ENCODE results near the gene GRK5.

GRK5 gene

GRCh38 chr10:119453313-119453712 is 245.9 kb downstream of the GRK5 start:
- H3K36me3 ChIP-seq (ENCODE audit: control insufficient read depth, insufficient read depth, low read length), result no peaks in the 10 kb centered on the region
- no peaks in the 10 kb centered on the region for H3K9me3 ChIP-seq (ENCODE audit: control insufficient read depth, low read length)
- TF ChIP-seq CTCF (IDR thresholded peaks at IDR 0.05), result no peak

DNA sequence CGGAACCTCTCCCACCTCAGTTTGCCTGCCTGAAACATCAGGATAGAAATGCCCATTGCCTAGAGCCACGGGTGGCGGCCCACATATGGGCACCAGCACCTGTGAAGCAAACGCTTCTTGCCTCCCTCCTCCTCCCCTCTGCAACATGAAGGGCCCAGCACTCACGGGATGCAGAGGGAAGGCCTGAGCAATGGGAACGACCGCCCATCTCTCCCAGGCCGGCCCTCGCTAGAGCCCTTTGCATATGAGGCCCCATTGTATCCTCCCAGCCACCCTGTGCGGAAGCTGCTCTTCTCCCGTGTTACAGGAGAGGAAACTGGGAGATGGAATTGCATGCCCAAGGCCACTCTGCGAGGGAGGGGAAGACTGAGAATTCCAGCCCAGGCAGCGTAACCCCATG is 246.9 kb downstream of the GRK5 start:
- no peak overlapping the region for H3K4me3 ChIP-seq (ENCODE audit: low read depth, low read length)
- H3K27me3 ChIP-seq (ENCODE audit: control insufficient read depth, insufficient read depth, low read length), result no peaks in the 10 kb centered on the region
- no peak overlapping the region for H3K27ac ChIP-seq
- H3K9ac ChIP-seq, result no peak overlapping the region
- no peaks in the 10 kb centered on the region for H3K4me1 ChIP-seq
- H3K4me2 ChIP-seq (ENCODE audit: low read length), result no peak overlapping the region
- no peak for TF ChIP-seq CTCF (IDR thresholded peaks at IDR 0.05)
- H3K36me3 ChIP-seq (ENCODE audit: control insufficient read depth, insufficient read depth, low read length), result no peaks in the 10 kb centered on the region
- H3K79me2 ChIP-seq, result no peaks in the 10 kb centered on the region
- no peaks in the 10 kb centered on the region for H3K9me3 ChIP-seq (ENCODE audit: control insufficient read depth, low read length)
- no peak overlapping the region for H2AFZ ChIP-seq

More at GRCh38 chr10:119453313-119453712, 245.9 kb downstream of the GRK5 start:
- H3K9ac ChIP-seq, result no peak overlapping the region
- no peaks in the 10 kb centered on the region for H3K27me3 ChIP-seq (ENCODE audit: control insufficient read depth, insufficient read depth, low read length)
- no peak overlapping the region for H3K27ac ChIP-seq
- no peaks in the 10 kb centered on the region for H3K79me2 ChIP-seq
- H3K4me2 ChIP-seq (ENCODE audit: low read length), result no peak overlapping the region
- no peak overlapping the region for H3K4me3 ChIP-seq (ENCODE audit: low read depth, low read length)
- H2AFZ ChIP-seq, result no peak overlapping the region
- H3K4me1 ChIP-seq, result no peaks in the 10 kb centered on the region

- Histone ChIP-seq H3K4me2 (ENCODE audit: low read length) (no peak overlapping the region), H3K79me2 (no peaks in the 10 kb centered on the region), H3K27ac (no peak overlapping the region), H3K36me3 (ENCODE audit: control insufficient read depth, insufficient read depth, low read length) (no peaks in the 10 kb centered on the region), H3K9ac (no peak overlapping the region), H3K4me3 (ENCODE audit: low read depth, low read length) (no peak overlapping the region), H2AFZ (no peak overlapping the region), H3K4me1 (no peaks in the 10 kb centered on the region), H3K27me3 (ENCODE audit: control insufficient read depth, insufficient read depth, low read length) (no peaks in the 10 kb centered on the region), H3K9me3 (ENCODE audit: control insufficient read depth, low read length) (no peaks in the 10 kb centered on the region)
- no peak for TF ChIP-seq CTCF (IDR thresholded peaks at IDR 0.05)
Measured at GRCh38 chr10:119454990-119455389, 247.6 kb downstream of the GRK5 start.

GRCh38 chr10:119455609-119456434 is 248.5 kb downstream of the GRK5 start:
- no peak for TF ChIP-seq CTCF (IDR thresholded peaks at IDR 0.05)
- H3K9ac ChIP-seq, result no peak overlapping the region
- no peaks in the 10 kb centered on the region for H3K79me2 ChIP-seq
- H3K27me3 ChIP-seq (ENCODE audit: control insufficient read depth, insufficient read depth, low read length), result no peaks in the 10 kb centered on the region
- no peak overlapping the region for H3K27ac ChIP-seq
- H2AFZ ChIP-seq, result no peak overlapping the region
- no peaks in the 10 kb centered on the region for H3K9me3 ChIP-seq (ENCODE audit: control insufficient read depth, low read length)
- no peaks in the 10 kb centered on the region for H3K36me3 ChIP-seq (ENCODE audit: control insufficient read depth, insufficient read depth, low read length)
- H3K4me2 ChIP-seq (ENCODE audit: low read length), result no peak overlapping the region
- H3K4me3 ChIP-seq (ENCODE audit: low read depth, low read length), result no peak overlapping the region
- peaks cover 1% of the 10 kb centered on the region for H3K4me1 ChIP-seq

DNA sequence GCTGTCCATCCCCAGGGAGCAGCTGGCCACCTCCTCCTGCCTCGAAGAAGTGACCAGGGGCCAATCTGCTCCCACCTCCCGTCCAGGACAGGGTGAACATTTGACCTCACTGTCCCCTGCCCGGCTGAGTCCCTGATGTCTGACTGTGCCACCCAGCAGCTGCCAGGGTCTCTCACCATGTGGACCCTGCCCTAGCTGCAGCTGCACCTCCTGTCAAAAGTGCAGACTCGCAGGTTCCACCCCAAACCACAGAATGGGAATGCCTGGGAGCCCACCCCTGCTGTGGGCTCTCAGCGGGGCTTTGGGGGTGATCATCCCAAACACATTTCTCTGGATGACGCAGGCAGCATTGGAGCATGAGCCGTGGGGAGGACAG is 249.1 kb downstream of the GRK5 start:
- Histone ChIP-seq H3K36me3 (ENCODE audit: control insufficient read depth, insufficient read depth, low read length) (no peaks in the 10 kb centered on the region), H3K4me3 (ENCODE audit: low read depth, low read length) (no peak overlapping the region), H3K27ac (no peak overlapping the region), H3K4me1 (peaks cover 6% of the 10 kb centered on the region), H3K79me2 (no peaks in the 10 kb centered on the region), H3K9ac (no peak overlapping the region), H3K9me3 (ENCODE audit: control insufficient read depth, low read length) (no peaks in the 10 kb centered on the region), H3K4me2 (ENCODE audit: low read length) (no peak overlapping the region), H2AFZ (no peak overlapping the region), H3K27me3 (ENCODE audit: control insufficient read depth, insufficient read depth, low read length) (no peaks in the 10 kb centered on the region)
- no peak for TF ChIP-seq CTCF (IDR thresholded peaks at IDR 0.05)
